AG10803 (cell line): ENCODE measurements around the gene UVSSA.
"Not testable (repeated sequence)": the region's sequence is repeated elsewhere in the genome, so short reads cannot be mapped to it uniquely, and the experiment has no call there.

Experiments
- DNase-seq: peaks from one replicate; pipeline ENCODE4 v3.0.0; 2010; ENCODE audit warnings: low read depth
- H3K4me3 ChIP-seq: 2 replicates; pipeline ENCODE4 v1.5.1; 2011; ENCODE audit warnings: mild to moderate bottlenecking, low read length, control low read depth
- CTCF ChIP-seq: conservative IDR thresholded peaks from 2 replicates; pipeline ENCODE4 v1.5.1; 2011; ENCODE audit warnings: mild to moderate bottlenecking, low read length, control low read depth, inconsistent platforms

Gene UVSSA

GRCh38 chr4:1416948-1417260, 69.9 kb downstream of the UVSSA start:
- TF ChIP-seq CTCF: no peak
- H3K4me3 ChIP-seq: no peak overlapping the region
- no peak for DNase-seq

GRCh38 chr4:1417522-1418390, 70.7 kb downstream of the UVSSA start:
- no peak for DNase-seq
- no peak for TF ChIP-seq CTCF

GRCh38 chr4:1418494-1419285, 71.7 kb downstream of the UVSSA start:
- no peak for TF ChIP-seq CTCF
- DNase-seq: no peak
- H3K4me3 ChIP-seq: no peak overlapping the region

More at GRCh38 chr4:1417522-1418390, 70.7 kb downstream of the UVSSA start:
- no peak overlapping the region for H3K4me3 ChIP-seq

DNA sequence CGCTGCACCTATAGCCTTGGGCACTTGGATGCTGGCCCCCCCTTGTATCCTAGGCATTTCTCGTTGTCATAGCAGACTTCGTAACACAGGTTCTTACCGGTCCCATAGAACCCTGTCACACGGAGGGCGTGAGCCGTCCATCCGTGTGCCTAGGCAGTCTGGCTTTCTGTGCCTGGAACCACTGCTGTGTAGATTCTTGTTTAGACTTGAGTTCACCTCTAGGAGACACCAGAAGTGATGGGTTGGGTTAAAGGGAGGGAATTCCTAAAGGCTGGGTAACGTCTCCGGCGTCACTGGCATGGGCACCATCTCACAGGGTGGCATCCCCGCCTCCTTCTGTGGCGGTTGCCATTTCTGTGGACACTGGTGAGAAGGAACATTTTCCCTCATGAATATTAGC, 72.7 kb downstream of the UVSSA start:
- no peak overlapping the region for H3K4me3 ChIP-seq
- no peak for DNase-seq
- TF ChIP-seq CTCF: no peak

DNA sequence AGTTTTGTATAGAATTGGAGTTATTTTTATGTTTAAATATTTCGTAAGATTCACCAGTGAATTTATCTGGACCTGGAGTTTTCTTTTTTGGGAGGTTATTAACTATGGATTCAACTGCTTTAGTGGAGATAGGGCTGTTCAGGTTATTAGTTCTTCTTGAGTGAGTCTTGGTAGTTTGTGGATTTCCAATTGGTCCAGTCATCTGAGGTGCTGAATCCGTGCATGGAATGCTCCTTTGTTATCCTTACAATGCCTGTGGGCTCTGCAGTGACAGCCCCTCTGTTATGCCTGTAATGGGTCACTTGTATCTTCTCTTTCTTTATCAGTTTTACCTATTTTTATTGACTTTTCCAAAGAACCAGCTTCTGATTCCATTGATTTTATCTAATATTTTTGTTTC, 74.6 kb downstream of the UVSSA start:
- no peak overlapping the region for H3K4me3 ChIP-seq
- no peak for TF ChIP-seq CTCF
- no peak for DNase-seq

- H3K4me3 ChIP-seq: no peak overlapping the region
- no peak for TF ChIP-seq CTCF
- no peak for DNase-seq
Observed at GRCh38 chr4:1427010-1427409, 80.0 kb downstream of the UVSSA start.

GRCh38 chr4:1443688-1444172, 96.7 kb downstream of the UVSSA start:
- not testable (repeated sequence) for DNase-seq

More at GRCh38 chr4:1443688-1444172, 96.7 kb downstream of the UVSSA start:
- H3K4me3 ChIP-seq: not testable (repeated sequence)
